Stimulated activated CD8-positive, alpha-beta memory T cell treated with anti-CD3 and anti-CD28 coated beads, Interleukin-15, amount 100 ng/mL, for 24 hours (primary cell): Measurements from ENCODE around the gene VCPKMT.
A peak's percentile ranks its signal among the peaks of the same experiment; 100 is the strongest.

Experiments
- DNase-seq: peaks from one replicate; pipeline ENCODE4 v3.0.0-alpha.2; 2020; ENCODE audit warnings: low read depth

Gene VCPKMT

DNA sequence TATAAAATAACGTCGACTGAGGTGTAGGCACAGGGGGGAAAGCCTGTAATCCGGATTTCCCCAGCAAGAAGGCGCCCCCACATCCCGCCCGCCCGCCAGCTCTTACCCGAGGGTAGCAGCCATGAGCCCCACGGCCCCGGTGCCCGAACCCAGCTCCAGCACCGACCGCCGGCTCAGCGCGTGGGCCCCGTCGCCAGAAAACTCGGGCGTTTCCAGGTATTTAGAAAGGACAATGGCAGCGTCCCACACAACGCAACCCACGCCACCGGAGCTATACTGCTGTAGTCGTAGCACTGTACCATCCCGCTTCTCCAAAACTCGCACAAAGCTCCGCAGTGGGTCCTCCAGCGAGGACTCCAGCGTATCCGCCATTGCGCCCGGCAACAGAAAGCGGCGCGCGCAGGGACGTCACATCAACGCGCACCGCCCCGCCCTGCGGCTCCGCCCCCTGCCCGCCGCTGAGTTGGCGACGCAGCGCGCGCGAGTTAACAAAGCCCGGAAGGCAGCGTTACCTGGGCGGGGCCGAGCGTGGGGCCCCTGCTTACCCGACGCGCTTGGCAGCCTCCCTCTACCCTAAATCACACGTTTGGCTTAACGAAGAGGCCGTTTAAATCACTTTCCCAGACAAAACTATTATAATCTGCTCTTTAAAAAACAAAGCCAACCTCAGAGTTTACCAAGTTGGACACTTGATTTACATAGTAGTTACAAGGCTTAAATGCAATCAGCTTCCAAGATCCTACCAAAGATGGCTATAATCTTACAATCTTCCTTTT lies at the start of gene VCPKMT:
Gene VCPKMT, minus strand, starts transcription at position 392 of the 776 bp plus-strand sequence. Its CDS starts 20 bp downstream, at position 372.
- DNase-seq, result peak; percentile 95

DNA sequence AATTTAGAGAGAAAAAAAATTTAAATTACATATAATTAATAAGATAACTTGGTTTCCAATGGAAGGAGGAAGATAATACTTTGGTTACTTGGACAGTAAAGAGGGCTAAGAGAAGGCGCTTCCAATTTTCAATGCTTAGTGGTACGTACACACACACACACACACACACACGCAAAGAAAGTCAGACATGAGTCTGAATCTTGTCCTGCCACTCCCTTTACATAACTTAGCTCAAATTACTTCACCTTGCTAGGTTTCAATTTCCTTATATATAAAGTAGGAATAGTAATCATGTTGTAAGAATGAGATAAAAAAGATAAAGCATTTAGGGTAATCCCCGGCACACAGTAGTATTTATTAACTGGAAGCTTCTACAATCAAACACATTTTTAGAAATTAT lies 39.7 kb upstream of the VCPKMT start:
- no peak for DNase-seq

DNA sequence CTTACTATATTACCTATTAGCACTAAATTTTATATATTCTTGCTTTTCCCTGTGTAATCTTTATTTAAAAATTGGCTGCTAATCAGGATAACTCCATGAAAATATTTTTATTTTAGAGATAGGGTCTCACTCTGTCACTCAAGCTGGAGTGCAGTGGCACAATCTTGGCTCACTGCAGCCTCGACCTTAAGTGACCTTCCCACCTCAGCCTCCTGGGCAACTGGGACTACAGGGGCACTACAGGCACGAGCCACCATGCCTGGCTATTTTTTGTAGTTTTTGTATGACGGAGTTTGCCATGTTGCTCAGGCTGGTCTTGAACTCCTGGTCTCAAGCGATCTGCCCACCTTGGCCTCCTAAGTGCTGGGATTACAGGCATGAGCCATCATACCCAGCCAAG lies 32.4 kb upstream of the VCPKMT start:
- no peak for DNase-seq

DNA sequence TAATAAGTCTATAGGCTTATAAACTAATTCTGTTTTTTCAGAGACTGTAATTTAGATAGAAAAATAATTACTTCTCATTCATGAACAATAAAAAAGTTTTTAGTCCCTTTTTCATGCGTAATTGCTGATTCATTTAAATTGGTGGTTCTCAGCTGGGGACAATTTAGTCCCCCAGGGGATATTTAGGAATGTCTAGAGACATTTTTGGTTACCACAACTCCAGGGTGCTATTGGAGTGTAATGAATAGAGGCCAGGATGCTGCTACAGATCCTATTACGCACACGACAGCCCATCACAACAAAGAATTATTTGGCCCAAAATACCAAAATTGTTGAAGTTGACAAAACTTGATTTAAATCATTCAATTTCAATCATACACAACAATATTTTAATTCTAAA lies 22.8 kb upstream of the VCPKMT start:
- DNase-seq, result no peak

DNA sequence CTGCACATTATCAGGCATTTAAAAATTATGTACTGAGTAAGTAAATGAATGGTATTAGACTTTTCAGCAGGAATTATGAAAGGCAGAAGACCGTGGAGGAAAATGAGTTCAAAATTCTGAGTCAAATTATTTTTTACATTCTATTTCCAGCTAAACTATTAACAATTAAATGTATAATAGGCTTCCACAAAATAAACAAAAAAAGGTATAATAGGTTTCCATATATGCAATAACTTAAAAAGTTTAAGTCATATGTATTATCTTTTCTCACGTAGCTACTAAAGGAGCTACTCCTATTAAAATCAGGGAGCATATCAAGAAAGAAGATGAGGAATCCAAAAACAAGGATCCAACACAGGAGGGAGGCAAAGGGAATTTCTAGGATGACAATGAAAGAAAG lies 11.4 kb upstream of the VCPKMT start:
- DNase-seq, result no peak

DNA sequence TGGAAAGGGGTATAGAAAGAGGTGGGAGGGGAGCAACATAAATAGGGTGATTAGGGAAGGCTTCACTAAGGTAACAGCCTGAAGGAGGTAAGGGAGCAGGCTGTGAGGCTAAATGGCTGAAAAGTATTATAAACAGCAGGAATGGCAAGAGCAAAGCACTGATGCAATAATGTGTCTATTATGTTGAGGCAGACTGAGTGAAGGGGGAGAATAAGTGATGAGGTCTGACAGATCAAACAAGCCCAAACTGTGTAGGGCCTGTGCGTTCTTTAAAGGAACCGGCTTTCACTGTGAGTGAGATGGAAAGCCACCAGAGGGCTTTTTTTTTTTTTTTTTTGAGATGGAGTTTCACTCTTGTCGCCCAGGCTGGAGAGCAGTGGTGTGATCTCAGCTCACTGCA lies 6.7 kb upstream of the VCPKMT start:
- DNase-seq, result no peak

DNA sequence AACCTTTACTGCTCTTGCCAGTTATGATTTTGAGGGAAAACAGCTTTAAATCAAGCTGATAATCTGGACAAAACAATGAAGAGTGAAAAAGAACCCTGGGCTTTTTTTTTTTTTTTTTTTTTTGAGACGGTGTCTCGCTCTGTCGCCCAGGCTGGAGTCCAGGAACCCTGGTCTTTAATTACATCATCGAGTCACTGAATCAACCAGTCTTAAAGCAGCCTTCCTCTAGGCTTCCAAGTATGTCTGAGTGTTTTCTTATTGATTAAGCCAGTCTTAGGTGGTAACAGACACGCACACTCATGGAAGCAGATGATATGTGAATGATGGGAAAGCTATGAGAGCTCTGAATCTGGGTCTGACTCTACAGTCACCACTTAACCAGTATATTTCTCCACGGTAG lies 5.9 kb upstream of the VCPKMT start:
- DNase-seq, result no peak

DNA sequence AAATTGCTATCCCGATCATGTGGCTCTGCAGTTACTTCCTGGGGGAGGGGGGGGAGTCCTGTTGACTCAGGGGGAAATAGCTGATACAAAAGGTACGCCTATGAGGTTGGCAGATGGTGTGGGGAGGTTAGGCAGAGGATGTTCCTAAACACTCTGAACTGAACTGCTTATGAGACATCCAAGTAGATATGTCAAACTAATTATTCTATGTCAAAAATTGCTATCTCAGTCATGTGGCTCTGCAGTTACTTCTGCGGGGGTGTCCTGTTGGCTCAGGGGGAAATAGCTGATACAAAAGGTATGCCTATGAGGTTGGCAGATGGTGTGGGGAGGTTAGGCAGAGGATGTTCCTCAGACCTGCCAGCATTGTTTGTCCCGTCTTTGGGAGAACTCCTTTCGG lies 5.1 kb upstream of the VCPKMT start:
- DNase-seq, result no peak

DNA sequence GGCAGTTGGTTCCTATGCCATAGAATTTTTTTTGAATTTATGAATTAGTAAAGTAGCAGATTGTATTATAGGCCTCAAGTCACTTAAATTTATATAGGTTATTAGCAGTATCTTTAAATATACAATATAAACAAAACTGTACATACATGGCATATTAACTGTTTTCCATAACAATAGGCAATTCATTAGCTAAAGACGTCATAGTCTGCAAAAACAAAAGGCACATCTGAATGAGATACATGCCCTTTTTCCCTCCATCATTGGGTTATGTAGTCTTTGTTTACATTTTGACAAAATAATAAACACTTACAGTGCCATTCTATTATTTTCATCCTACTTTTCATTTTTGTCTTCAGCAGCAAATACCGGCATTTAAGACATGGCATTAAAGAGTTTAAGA lies 1.1 kb upstream of the VCPKMT start:
- no peak for DNase-seq

DNA sequence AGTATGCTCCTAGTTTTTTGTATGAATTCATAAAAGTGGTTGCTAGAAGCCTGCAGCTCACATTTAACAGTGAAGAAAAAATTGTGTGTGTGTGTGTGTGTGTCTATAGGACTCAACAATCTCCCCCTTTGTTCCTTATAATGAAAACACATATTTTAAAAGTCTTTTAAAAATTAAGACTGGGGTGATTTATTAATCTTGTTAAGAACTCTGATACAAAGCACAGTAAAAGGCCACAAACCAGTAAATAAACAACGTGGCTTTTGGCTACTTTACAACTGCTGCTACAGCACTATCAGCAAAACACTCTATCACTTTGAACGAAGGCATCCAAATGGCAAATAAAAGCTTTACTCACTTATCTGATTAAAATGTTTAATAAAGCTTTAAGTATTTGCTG lies 594 bp upstream of the VCPKMT start:
- no peak for DNase-seq

DNA sequence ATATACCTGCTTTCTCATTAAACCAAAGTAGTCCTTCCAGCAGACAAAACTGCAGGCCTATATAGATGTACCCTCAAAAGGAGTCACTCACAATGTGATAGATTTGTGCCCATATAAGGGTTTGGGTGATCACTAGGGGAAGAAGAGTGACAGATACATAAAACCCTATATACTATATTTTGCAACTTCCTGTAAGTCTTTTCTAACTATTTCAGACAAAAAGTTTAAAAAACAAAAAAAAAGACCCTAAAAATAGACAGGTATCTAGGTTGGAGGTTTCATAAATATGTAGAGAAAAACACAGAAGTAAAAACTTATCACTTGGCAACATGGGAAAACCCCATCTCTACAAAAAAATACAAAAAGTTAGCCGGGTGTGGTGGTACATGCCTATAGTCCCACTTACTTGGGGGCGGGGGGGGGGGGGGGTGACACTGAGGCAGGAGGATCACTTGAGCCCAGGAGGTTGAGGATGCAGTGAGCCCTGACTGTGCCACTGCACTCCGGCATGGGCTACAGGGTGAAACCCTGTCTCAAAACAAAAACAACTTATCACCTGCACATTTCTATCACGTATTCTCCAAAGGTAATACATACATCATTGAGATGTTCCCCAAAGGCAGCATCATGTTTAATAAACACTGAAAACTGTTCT lies 2.9 kb downstream of the VCPKMT start:
- DNase-seq, result no peak

DNA sequence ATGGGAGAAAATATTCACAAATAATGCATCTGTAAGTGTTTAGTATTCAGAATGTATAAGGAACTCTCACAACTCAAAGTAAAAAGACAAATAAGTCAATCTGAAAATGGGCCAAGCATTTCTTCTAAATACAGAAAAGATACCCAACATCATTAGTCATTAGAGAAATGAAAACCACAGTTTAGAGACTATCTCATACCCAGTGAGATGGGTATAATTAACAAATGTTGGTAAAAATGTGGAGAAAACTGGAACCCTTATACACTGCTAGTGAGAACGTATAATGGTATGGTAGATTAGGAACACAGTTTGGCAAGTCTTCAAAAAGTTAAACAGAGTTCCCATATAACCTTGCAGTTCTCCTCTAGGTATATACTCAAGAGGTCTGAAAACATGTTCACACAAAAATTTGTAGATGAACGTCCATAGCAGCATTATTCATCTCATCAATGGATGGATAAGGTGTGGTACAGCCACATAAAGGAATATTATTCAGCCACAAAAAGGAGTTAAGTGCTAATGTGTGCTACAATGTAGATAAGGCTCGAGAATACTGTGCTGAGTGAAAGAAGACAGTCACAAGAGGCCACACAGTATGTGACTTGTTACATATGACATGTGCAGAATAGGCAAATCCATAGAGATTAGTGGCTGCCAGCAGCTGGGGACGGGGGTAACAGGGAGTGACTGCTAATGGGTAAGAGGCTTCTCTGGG lies 5.9 kb downstream of the VCPKMT start:
- DNase-seq, result no peak

DNA sequence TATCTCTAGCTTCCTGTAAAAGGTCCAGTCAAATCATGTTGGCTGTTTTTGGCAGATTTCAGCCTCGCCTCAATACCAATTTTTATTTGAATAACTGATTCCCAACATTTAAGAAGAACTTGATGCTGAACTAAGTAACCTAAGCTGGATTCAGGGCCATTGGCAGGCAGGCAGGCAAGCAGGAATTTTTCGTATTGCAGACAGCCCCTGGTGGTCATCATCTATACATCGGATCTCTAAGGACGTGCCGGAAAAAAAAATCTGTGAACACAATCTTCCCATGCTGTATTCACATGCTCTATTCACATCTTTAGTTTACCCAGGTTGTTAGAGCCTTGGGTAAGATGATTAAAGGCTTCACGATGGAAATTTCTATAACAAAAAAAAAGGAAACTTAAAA lies 7.0 kb downstream of the VCPKMT start:
- DNase-seq, result no peak

DNA sequence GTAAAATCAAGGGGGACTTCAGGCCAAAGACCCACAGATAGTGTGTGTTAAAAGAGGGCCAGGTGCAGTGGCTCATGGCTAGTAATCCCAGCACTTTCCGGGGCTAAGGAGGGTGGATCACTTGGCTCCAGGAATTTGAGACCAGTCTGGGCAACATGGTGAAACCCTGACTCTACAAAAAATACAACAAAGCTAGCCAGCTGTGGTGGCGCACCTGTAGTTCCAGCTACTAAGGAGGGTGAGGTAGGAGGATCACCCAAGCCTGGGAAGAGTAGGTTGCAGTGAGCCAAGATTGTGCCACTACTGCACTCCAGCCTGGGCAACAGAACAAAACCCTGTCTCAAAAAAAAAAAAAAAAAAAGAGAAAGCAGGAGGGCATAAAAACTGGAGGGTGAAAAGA lies 8.5 kb downstream of the VCPKMT start:
- no peak for DNase-seq

DNA sequence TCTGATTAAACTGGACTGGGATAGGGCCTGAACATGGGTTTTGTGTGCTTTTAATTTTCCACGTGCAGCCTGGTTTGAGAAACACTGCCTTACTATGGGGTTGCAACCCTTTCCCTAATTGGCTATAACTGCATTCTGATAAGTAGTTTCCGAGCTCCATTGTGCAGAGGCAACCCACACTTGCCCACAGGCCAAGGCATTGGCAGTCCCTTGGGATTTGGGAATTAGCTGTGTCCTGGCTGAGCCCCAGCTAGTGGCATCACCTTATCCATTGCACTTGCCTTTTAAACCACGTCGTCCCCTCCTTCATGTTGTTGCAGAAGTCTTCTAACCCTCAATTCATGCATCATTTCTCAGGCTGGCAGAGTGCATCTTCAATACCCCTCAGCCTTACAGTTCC lies 10.2 kb downstream of the VCPKMT start:
- DNase-seq, result no peak

DNA sequence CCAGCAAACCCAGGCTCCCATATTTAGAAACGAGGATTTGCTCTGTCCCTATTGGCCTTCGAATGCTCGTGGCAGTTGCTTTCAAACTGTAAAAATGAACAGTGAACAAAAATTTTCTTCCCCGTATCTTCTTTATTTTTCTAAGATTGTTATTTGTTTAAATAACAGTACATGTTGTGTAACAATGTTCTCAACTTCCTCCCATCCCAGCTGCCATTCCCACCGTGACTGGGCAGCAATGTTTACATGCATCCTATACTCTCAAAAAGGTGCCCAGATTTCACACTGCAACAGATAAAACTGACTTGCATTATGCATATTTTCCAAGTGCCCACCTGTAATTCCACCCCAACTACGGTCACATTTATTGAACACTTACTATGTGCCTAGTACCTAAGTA lies 12.8 kb downstream of the VCPKMT start:
- no peak for DNase-seq

DNA sequence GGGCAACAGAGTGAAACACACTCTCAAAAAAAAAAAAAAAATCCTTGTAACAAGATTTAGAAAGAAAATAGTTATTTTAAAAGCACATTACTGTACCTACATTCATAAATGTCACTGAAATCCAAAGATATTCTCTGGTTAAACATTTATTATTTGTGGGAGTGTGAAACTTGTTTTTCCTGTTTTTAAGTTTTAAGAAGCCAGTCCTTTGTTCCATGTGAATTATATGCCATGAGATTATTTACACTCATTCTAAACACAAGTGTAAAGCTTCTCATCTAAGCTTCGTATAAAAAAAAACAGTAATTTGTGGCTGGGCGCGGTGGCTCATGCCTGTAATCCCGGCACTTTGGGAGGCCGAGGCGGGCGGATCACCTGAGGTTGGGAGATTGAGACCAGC lies 15.0 kb downstream of the VCPKMT start:
- no peak for DNase-seq

DNA sequence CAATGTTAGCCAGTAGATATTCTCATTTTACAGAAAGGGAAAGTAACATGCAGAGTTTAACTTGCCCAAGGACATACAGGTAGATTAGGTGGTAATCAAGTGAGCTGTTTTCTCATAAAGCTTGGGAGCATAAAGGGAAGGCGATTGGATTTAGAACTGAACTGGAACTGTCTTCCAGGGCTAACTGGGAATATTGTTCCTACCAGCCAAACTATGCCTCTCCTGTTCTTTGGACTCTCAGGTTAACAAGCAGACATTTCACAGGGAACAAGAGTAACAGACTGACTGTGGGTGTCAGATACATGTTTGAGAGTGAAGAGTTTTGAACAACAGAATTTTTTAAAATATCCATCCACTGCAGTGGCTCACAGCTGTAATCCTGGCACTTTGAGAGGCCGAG lies 15.6 kb downstream of the VCPKMT start:
- DNase-seq, result no peak

DNA sequence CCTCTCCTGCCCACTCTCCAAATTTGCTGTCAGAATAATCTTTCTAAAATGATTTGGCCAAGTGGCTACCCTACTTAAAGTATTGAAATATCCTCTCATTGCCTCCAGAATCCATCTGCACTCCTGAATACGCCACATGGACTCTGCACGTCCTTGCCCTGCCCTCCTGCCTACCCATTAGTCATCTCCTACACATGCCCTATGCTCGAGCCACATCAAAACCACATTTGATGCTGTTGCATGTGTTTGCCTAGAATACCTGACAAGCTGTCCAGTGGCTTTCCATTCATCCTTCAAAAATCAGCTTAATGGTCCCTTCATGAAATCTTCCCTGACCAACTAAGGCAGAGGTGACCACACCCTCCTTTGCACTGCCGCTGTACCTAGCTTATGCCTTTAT lies 17.0 kb downstream of the VCPKMT start:
- no peak for DNase-seq

DNA sequence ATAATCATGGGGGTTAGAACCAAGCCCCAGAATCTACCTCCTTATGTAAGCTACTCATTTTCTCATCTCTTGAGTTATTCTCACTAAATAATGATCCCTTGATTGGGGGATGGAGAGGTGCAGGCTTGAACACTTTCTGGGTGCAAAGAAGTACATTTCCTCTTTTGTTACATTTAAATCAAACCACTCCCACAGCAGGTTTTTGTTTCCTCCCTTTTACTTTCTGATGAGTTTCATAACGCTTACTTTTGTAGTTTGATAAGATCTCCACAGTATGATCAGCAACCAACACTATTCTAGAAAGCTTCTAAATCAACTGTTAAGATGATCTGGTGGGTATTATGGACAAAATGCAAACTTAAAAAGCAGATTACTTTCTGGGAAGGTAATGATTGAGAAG lies 20.5 kb downstream of the VCPKMT start:
- no peak for DNase-seq

DNA sequence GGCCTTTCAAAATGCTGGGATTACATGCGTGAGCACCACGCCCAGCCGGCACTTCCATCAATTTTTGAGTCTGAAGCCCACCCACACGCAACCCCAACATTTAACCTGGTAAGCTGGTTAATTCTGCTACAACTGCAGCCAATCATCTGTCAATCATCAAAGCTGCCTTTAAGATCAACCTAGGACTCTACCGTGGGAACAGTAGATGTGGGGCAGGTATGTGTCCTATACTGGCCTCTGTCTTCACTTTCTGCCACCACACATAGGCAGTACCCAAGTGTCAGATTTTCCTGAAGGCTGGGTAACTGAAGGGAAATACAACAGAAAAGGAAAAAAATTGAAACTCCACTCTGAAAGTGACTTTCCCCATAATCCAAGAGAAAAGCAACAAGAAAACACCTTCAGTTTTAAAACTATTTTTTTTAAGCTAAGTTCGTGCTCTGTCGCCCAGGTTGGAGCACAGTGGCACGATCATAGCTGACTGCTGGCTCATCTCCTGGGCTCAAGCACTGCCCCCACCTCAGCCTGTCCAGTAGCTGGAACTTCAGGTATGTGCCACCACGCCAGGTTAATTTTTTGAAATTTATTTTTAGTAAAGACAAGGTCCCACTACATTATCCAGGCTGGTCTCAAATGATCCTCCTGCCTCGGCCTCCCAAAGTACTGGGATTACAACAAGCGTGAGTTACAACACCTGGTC lies 22.2 kb downstream of the VCPKMT start:
- no peak for DNase-seq

DNA sequence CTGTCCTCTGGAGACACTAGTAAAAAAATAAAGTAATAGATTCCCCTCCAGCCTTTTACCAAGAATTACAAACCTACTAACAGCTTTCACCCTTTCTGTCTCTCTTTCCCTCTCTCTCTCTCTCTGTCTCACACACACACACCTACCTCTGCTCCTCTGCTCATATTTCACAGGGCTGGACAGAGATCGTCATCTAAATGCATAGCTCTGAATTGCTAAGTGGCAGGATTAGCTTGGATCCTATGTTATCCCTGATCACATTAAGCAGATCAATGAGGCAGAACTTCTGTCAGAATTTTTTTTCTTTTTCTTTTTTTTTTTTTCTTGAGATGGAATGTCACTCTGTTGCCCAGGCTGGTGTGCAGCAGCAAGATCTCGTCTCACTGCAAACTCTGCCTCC lies 22.9 kb downstream of the VCPKMT start:
- no peak for DNase-seq
